OCI-LY3 (cell line): ENCODE results near the gene ZNF618.

Source experiments
- H2AFZ ChIP-seq: fragments of 200-600, 300-600 bp; shearing (Covaris generic); 2 replicates; pipeline ENCODE4 v1.6.0; 2014; ENCODE audit warnings: antibody characterized with exemption, low read depth, low read length
- H3K27ac ChIP-seq: fragments of 200-600, 300-600 bp; sonication (generic); 2 replicates; pipeline ENCODE4 v1.5.1; 2014; ENCODE audit warnings: mild to moderate bottlenecking, low read length, moderate library complexity, mixed read lengths
- H3K27me3 ChIP-seq: fragments of 200-600, 300-600 bp; sonication (generic); 2 replicates; pipeline ENCODE4 v1.6.1; 2014; ENCODE audit warnings: low read depth, low read length, mixed read lengths
- H3K36me3 ChIP-seq: fragments of 200-600, 300-600 bp; sonication (generic); replicated peaks from 2 replicates; pipeline ENCODE3; 2014; ENCODE audit warnings: low read depth, low read length, mixed read lengths
- H3K4me1 ChIP-seq: fragments of 300-600, 200-600 bp; sonication (generic); 2 replicates; pipeline ENCODE4 v1.6.1; 2014; ENCODE audit warnings: low read length, mixed read lengths
- H3K4me2 ChIP-seq: fragments of 200-600, 300-600 bp; sonication (generic); 2 replicates; pipeline ENCODE4 v1.6.1; 2014; ENCODE audit warnings: low read length, mixed read lengths
- H3K4me3 ChIP-seq: fragments of 300-600, 200-600 bp; sonication (generic); 2 replicates; pipeline ENCODE4 v1.5.1; 2014; ENCODE audit warnings: antibody characterized with exemption, mild to moderate bottlenecking, low read length, moderate library complexity
- H3K79me2 ChIP-seq: fragments of 300-600, 200-600 bp; shearing (Covaris generic); 2 replicates; pipeline ENCODE4 v1.6.1; 2014; ENCODE audit warnings: mild to moderate bottlenecking, low read length, mixed read lengths
- H3K9ac ChIP-seq: fragments of 300-600, 200-600 bp; shearing (Covaris generic); 2 replicates; pipeline ENCODE4 v1.6.0; 2014; ENCODE audit warnings: mild to moderate bottlenecking, low read length, moderate library complexity
- H3K9me3 ChIP-seq: fragments of 200-600, 300-600 bp; shearing (Covaris generic); 2 replicates; pipeline ENCODE4 v1.6.1; 2014; ENCODE audit warnings: low read length, mixed read lengths; ENCODE audit not compliant: insufficient read depth
- H4K20me1 ChIP-seq: fragments of 200-600, 300-600 bp; sonication (generic); 2 replicates; pipeline ENCODE4 v1.6.1; 2016; ENCODE audit warnings: low read length, mixed read lengths; ENCODE audit not compliant: insufficient read depth
- CTCF ChIP-seq: fragments of 200-600, 300-600 bp; sonication (generic); IDR thresholded peaks from 2 replicates; pipeline ENCODE4 v1.5.1; 2014; ENCODE audit warnings: antibody characterized with exemption, low read length, low read depth
- EZH2phosphoT487 ChIP-seq: fragments of 200-600 bp; shearing (Covaris generic); IDR thresholded peaks from 2 replicates; pipeline ENCODE4 v1.6.1; 2018; ENCODE audit warnings: antibody characterized with exemption, mixed run types, low read depth

Gene ZNF618

GRCh38 chr9:114029311-114030170 lies 153.4 kb downstream of the ZNF618 start:
- no peaks in the 10 kb centered on the region for H3K9me3 ChIP-seq
- H2AFZ ChIP-seq, result no peak overlapping the region
- H3K79me2 ChIP-seq, result no peaks in the 10 kb centered on the region
- H3K27me3 ChIP-seq, result no peaks in the 10 kb centered on the region
- no peak overlapping the region for H3K27ac ChIP-seq
- no peaks in the 10 kb centered on the region for H3K4me1 ChIP-seq
- no peaks in the 10 kb centered on the region for H4K20me1 ChIP-seq
- no peak for TF ChIP-seq EZH2phosphoT487
- no peak for TF ChIP-seq CTCF
- H3K9ac ChIP-seq, result no peak overlapping the region
- H3K4me3 ChIP-seq, result no peak overlapping the region
- no peaks in the 10 kb centered on the region for H3K36me3 ChIP-seq
- no peak overlapping the region for H3K4me2 ChIP-seq

- H3K9ac ChIP-seq, result no peak overlapping the region
- no peaks in the 10 kb centered on the region for H3K9me3 ChIP-seq
- H2AFZ ChIP-seq, result no peak overlapping the region
- H3K4me2 ChIP-seq, result no peak overlapping the region
- H4K20me1 ChIP-seq, result no peaks in the 10 kb centered on the region
- H3K27ac ChIP-seq, result no peak overlapping the region
- H3K4me3 ChIP-seq, result no peak overlapping the region
- no peaks in the 10 kb centered on the region for H3K79me2 ChIP-seq
- no peaks in the 10 kb centered on the region for H3K4me1 ChIP-seq
- H3K36me3 ChIP-seq, result no peaks in the 10 kb centered on the region
- no peaks in the 10 kb centered on the region for H3K27me3 ChIP-seq
- TF ChIP-seq CTCF (no peak), EZH2phosphoT487 (no peak)
Observed at GRCh38 chr9:114030364-114030763, 154.3 kb downstream of the ZNF618 start.

GRCh38 chr9:114031037-114031630 lies 155.0 kb downstream of the ZNF618 start:
- no peak for TF ChIP-seq EZH2phosphoT487
- Histone ChIP-seq H4K20me1 (no peaks in the 10 kb centered on the region), H3K9ac (no peak overlapping the region), H3K4me1 (no peaks in the 10 kb centered on the region), H3K4me3 (no peak overlapping the region), H3K79me2 (no peaks in the 10 kb centered on the region), H3K36me3 (no peaks in the 10 kb centered on the region), H3K27me3 (no peaks in the 10 kb centered on the region), H2AFZ (no peak overlapping the region), H3K9me3 (no peaks in the 10 kb centered on the region), H3K4me2 (no peak overlapping the region), H3K27ac (no peak overlapping the region)

GRCh38 chr9:114031948-114032840 lies 156.1 kb downstream of the ZNF618 start:
- no peaks in the 10 kb centered on the region for H3K36me3 ChIP-seq
- no peak overlapping the region for H3K9ac ChIP-seq
- no peaks in the 10 kb centered on the region for H3K79me2 ChIP-seq
- no peak for TF ChIP-seq CTCF
- TF ChIP-seq EZH2phosphoT487, result no peak
- no peak overlapping the region for H2AFZ ChIP-seq
- no peaks in the 10 kb centered on the region for H3K9me3 ChIP-seq
- no peaks in the 10 kb centered on the region for H4K20me1 ChIP-seq
- no peak overlapping the region for H3K27ac ChIP-seq
- no peak overlapping the region for H3K4me2 ChIP-seq
- no peak overlapping the region for H3K4me3 ChIP-seq
- no peaks in the 10 kb centered on the region for H3K4me1 ChIP-seq
- H3K27me3 ChIP-seq, result no peaks in the 10 kb centered on the region
